Stimulated activated naive CD4-positive, alpha-beta T cell (primary cell): ENCODE results near the gene PGC.
"Not testable (repeated sequence)": the region's sequence is repeated elsewhere in the genome, so short reads cannot be mapped to it uniquely, and the experiment has no call there.

Experiments used
- DNase-seq, 6 experiments: peaks; one replicate each; lab custom pipeline; 2025; lab: John Stamatoyannopoulos, UW

Gene PGC

GRCh38 chr6:41775293-41775882, 28.2 kb upstream of the PGC start:
- no peak for DNase-seq

DNA sequence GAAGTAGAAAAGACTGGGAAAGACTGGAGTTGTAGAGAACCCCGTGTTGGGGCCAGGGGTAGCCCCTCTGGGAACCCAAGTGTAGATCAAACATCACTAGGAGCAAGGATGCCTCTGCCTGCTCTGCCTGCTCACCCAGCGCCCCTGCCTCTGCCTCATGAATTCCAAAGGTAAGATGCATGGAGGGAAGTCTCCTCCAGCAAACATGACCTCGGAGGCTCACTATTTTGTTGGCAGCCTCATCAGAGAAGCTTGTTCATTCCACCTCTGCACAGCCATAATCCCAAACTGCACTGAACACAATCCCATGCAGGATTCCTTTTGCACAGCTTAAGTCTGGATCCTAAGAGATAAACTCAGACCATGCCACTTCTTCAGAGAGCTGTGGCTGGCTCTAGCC, 27.6 kb upstream of the PGC start:
- no peak for DNase-seq

DNA sequence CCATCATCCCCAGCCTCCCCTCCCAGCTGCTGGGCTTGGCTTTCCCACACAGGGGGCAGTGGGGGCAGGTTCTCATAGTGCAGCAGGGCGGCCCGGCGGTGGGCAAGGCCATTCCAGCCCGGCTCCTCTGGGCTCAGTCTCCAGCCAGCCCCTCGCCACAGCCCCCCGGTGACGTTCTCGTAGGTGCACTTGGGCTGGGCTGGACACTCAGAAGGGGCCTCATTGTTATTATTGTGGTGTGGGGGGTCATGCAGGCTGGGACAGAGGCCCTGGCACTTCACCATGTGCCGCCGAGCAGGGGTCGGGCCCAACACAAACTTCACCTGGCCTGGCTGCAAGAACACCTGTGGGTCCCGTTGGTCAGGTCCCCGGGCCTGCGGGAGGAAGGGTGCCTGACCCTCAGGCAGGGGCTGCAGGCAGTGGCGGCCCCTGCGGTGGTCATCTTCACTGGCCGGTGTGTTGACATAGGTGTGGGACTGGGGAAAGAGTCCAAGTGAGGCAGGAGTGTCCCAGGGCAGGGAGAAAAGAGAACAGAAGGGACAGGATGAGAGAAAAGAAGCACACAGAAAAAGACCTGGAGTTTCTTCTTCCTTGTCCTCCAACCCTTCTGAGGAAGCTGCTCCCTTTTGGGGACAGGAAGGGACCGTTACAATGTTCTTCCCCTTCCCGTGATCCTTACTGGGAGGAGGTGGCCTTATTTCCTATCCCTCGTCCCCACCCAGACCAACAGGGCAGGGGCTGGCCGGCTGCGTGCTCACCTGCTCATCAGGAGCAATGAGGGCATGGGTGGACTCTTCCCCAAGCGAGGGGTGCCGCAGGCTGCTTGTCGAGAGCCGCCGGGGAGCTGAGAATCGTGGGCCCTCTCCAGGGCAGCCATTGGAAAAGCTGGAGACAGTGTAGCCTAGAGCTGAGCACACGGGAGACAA, 24.1 kb upstream of the PGC start:
- DNase-seq = no peak

- no peak for DNase-seq
Measured at GRCh38 chr6:41770381-41771057, 23.3 kb upstream of the PGC start.

GRCh38 chr6:41769376-41769775, 22.2 kb upstream of the PGC start:
- DNase-seq = no peak

DNA sequence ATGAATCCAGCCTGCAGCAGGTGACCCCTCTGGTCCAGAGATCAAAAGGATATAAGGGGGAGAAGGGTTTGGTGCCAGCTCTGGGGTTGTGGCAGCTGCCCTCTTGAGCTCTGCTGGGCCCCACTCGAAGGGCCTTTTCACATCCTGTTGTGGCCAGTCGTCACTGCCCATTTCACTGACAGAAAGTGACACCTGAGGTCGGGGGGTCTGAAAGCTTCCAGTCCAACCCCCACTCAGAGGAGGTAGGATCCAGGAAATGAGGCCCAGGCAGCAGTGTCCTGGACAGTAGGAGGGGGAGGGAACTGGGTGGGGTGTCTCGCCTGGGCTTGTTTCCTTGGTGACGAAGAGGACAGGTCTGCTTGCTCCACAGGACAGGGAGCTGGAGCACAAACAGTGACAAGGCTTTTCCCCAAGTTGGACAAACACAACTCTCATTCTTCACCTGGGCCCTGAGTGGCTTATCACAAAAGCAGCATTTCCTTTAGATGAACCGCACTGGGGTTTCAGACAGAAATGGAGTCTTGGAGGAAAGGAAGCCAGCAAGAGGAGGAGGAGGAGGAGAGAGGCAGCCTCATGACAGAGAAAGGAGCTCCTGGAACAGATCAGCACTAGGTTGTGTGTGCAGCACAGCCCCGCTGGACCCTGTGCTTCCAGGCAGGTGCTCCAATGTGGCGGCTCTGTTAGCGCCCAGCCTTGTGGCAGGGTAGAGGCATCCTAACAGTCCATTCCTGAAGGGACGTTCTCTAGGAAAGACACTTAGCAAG, 21.5 kb upstream of the PGC start:
- no peak for DNase-seq

DNA sequence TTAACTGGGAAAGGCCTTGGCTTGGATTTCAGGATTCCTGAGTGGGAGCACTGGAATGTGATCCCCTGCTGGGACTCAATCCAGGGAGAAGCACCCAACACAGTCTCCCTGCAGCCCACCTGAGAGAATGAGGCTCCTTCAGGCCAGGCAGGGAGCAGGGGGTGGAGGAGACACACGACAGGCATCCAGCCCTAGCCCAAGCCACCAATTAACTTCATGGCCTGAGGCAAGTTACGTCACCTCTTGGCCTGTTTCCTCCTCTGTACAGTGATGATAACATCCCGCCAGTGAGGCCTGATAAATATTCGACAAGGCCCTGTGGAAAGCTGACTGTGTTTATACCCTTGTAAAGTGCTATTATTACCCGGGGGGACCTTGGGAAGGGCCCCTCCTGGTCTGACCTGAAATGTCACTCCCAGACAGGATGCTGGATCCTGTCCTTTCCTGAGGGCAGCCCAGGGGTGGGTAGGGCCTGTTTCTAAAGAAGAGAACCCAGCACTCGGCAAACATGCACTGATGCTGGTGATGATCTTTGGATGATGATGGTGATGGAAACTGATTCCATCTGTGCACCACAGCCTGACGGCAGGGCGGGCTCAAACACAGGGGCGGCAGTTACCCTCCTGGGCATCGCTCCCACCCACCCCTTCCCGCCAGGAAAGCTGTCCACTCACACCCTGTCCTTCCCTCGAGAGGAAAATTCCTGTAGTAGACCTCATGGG, 20.1 kb upstream of the PGC start:
- DNase-seq = no peak

- not testable (repeated sequence) for DNase-seq
Measured at GRCh38 chr6:41766043-41766664, 19.0 kb upstream of the PGC start.

DNA sequence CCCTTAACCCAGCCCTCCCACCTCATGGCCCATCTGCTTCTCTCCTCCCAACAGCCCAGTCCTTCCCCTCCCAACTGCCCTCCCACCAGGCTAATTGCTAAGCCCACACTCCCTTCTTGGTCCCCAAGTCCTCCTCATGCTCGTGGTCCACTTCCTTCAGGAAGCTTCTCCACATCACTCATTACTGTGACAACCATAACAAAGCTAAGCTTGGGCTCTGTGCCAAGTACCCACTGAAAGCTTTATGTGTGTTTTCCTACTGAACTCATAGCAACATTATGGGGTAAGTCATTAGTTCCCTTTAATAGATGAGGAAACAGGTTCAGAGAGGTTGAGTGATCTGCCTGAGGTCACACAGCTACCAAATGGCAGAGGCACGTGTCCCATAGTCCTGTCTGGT, 16.3 kb upstream of the PGC start:
- DNase-seq = no peak

- no peak for DNase-seq
Measured at GRCh38 chr6:41759905-41760579, 12.8 kb upstream of the PGC start.

- no peak for DNase-seq
Measured at GRCh38 chr6:41759106-41759904, 12.1 kb upstream of the PGC start.

DNA sequence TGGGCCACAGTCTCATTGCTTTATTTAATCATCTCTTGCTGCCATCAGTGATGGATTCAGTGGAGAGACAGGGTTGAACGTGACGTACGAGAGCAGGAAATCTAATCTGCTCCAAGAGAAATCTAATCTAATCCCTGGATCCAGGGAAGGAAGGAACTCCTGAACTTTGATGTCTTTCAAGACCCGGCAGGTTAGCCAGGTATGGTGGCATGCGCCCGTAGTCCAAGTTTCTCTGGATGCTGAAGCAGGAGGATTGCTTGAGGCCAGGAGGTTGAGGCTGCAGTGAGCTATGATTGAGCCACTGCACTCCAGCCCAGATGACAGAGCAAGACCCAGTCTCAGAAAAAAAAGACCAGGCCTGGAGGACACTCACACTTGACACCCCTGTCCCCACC, 11.4 kb upstream of the PGC start:
- no peak for DNase-seq

- DNase-seq = no peak
Measured at GRCh38 chr6:41757931-41758640, 10.9 kb upstream of the PGC start.

DNA sequence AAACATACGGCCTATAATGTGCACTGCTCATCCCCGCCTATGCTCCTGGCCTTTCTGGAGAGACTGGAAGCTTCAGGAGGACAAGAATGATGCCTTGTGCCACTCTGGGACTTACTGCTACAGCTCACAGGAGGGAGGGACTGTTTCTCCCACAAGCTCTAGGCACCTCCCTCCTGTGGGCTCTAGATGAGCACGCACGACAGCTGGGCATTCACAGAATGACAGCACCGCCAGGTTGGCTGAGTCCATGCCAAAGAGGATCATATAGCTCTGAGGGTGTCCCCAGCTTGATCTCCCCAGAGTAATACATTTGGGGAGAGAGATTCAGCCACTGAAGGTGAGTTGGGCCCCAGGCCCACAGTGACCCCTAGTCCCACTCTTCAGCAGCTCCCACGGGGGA, 10.1 kb upstream of the PGC start:
- no peak for DNase-seq

GRCh38 chr6:41756354-41756753, 9.2 kb upstream of the PGC start:
- no peak for DNase-seq

- no peak for DNase-seq
Measured at GRCh38 chr6:41755895-41756294, 8.7 kb upstream of the PGC start.

DNA sequence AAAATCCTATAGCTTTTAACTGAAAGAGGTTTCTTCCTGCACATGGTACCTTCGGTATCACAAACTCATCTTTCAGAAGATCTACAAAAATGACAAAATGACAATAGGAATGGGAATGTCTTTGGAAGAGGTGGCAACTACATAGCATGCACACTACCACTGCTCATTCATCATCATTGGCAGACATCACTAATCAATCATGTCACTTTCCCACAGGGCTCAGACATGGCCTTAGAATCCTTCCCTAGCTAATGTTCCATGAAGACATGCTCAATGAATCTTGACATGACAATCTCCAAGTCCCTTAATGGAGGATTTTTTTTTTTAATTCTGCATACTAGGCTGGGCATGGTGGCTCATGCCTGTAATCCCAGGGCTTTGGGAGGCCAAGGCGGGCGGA, 3.2 kb upstream of the PGC start:
- DNase-seq = no peak

DNA sequence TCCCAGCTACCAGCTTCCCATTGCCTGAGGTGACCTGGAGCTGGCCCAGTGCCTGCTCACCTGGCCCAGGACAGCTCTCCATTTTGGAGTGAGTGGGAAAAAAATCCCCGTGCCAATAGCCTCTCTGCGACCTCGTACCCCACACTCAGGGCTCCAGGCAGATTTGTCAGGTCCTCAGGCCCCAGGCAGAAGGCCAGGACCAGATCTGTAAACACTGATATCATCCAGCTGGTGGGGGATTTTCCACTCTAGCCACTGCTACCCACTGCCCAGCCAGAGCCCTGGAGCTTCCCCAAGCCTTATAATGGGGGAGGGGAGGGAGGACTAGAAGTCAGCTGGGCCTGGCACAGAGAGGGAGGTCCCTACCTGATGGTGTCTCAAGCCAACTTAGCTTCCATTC, 1.3 kb upstream of the PGC start:
- no peak for DNase-seq

DNA sequence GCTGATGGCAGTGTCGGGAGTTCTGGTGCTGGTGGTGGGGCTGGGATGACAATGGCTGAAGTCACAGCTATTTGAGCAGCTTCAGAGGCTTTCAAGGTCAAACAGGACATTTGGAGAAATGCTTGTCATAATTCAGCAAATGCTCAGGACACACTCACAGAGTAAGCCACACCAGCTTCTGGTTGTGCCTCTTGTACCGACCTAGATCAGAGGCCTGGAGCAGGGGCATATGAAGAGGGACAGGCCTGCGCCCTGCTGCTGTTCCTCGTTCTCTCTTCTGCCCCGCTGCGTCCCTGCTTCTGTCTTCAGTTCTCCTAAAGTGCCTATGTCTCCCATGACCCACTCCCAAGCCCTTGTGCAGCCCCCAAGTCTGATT, 893 bp upstream of the PGC start:
- no peak for DNase-seq
